ENCODE results near the gene ENOX1.

ENOX1 gene

DNA sequence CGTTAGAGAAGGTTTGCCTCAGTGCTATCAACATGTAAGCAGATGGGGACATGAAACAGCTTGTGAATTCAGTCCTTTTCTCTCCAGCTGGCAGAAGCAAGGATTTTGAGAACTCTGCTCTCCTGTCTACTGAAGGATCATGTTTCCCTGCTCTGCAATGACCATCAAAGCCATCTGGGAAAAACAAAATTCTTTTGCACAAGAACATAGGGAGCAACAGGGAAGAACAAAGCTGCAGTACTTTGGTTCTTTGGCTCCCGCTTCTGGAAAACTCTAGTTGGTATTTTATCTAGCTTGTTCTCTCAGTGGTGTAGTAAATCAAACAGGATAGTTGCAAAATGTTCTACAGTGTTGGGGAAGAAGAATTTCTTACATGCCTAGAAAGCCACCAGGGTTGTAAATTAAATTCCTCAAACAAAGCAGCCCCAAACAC is 270.4 kb downstream of the ENOX1 start:
- H3K27ac ChIP-seq (ENCODE audit: low read length, poor library complexity, severe bottlenecking) = no peak overlapping the region
- 16% methylated on average over 2 of the region's 2 CpGs for WGBS
- H3K14ac ChIP-seq (ENCODE audit: low read length in 2 of 2) = no peak overlapping the region
- no peak overlapping the region for H3K4me3 ChIP-seq (ENCODE audit: insufficient read depth in 1 of 2, low read depth in 1 of 2, low read length in 2 of 2)
- peak overlapping the region; percentile 13 for H4K8ac ChIP-seq (ENCODE audit: low read length)
- H4K91ac ChIP-seq (ENCODE audit: low read length) = no peak overlapping the region
- no peaks in the 10 kb centered on the region for H3K36me3 ChIP-seq (ENCODE audit: control insufficient read depth in 1 of 2, insufficient read depth in 2 of 2, low read depth in 1 of 2, low read length in 2 of 2)
- H3K79me1 ChIP-seq (replicated peaks; ENCODE audit: low read length, poor library complexity, severe bottlenecking) = no peaks in the 10 kb centered on the region
- H2BK120ac ChIP-seq (ENCODE audit: low read depth, low read length) = no peak overlapping the region
- H2AFZ ChIP-seq (ENCODE audit: low read depth, low read length) = no peak overlapping the region
- no peak overlapping the region for H2AK5ac ChIP-seq (ENCODE audit: low read length, severe bottlenecking)
- DNase-seq = peak; percentile 86
- H3K27me3 ChIP-seq (ENCODE audit: control insufficient read depth in 1 of 2, insufficient read depth in 1 of 2, low read length in 2 of 2) = no peaks in the 10 kb centered on the region
- no peak overlapping the region for H3K4me2 ChIP-seq (ENCODE audit: low read length, poor library complexity, severe bottlenecking)
- peak overlapping the region in 1 of 2 experiments; percentile 24 for H2BK12ac ChIP-seq (ENCODE audit: low read length in 2 of 2)
- no peak overlapping the region for H3K4ac ChIP-seq (ENCODE audit: low read depth in 1 of 2, low read length in 2 of 2)
- H3K9ac ChIP-seq (ENCODE audit: low read length) = no peak overlapping the region
- no peaks in the 10 kb centered on the region for H3K9me3 ChIP-seq (ENCODE audit: control insufficient read depth, low read length)
- peak overlapping the region in 1 of 2 experiments; percentile 81 for H3K18ac ChIP-seq (ENCODE audit: low read depth in 1 of 2, low read length in 2 of 2)
- no peaks in the 10 kb centered on the region for H3K4me1 ChIP-seq (ENCODE audit: control insufficient read depth, insufficient read depth, low read depth, low read length)
- H3K23ac ChIP-seq (ENCODE audit: low read length in 2 of 2) = no peak overlapping the region
- H2BK5ac ChIP-seq (ENCODE audit: low read depth, low read length, poor library complexity, severe bottlenecking) = no peak overlapping the region
- H2BK15ac ChIP-seq (ENCODE audit: low read depth, poor library complexity, severe bottlenecking) = no peak overlapping the region

DNA sequence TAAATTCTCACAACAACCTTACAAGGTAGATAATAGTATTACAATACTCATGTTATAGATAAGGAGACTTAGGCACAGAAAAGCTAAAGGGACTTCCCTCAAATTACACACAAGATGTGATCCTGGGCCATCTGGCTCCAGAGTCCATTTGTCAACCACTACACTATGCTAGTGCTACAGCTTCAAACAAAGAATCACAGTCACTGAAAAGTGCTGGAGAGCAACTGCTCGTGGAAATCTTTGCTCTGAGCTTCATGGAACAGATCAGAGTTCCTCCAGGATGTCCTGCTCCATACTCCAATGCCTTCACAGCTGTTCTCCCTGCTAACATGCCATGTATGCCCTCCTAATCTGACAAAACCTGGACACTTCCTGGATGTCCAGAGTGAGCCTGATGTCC is 271.2 kb downstream of the ENOX1 start:
- peak overlapping the region; percentile 0 for H2BK120ac ChIP-seq (ENCODE audit: low read depth, low read length)
- peak overlapping the region; percentile 13 to 60 for H3K4ac ChIP-seq (ENCODE audit: low read depth in 1 of 2, low read length in 2 of 2)
- H2BK15ac ChIP-seq (ENCODE audit: low read depth, poor library complexity, severe bottlenecking) = no peak overlapping the region
- H3K14ac ChIP-seq (ENCODE audit: low read length in 2 of 2) = no peak overlapping the region
- H3K27me3 ChIP-seq (ENCODE audit: control insufficient read depth in 1 of 2, insufficient read depth in 1 of 2, low read length in 2 of 2) = no peaks in the 10 kb centered on the region
- H3K79me1 ChIP-seq (replicated peaks; ENCODE audit: low read length, poor library complexity, severe bottlenecking) = no peaks in the 10 kb centered on the region
- H3K9ac ChIP-seq (ENCODE audit: low read length) = no peak overlapping the region
- H3K4me2 ChIP-seq (ENCODE audit: low read length, poor library complexity, severe bottlenecking) = no peak overlapping the region
- no peak overlapping the region for H4K91ac ChIP-seq (ENCODE audit: low read length)
- peak overlapping the region in 1 of 2 experiments; percentile 70 for H3K23ac ChIP-seq (ENCODE audit: low read length in 2 of 2)
- no peaks in the 10 kb centered on the region for H3K4me1 ChIP-seq (ENCODE audit: control insufficient read depth, insufficient read depth, low read depth, low read length)
- H2AK5ac ChIP-seq (ENCODE audit: low read length, severe bottlenecking) = no peak overlapping the region
- WGBS = 68% methylated on average over 1 of the region's 1 CpG
- peak; percentile 31 for DNase-seq
- no peak overlapping the region for H3K4me3 ChIP-seq (ENCODE audit: insufficient read depth in 1 of 2, low read depth in 1 of 2, low read length in 2 of 2)
- H2BK12ac ChIP-seq (ENCODE audit: low read length in 2 of 2) = peak overlapping the region; percentile 69 to 88
- H2AFZ ChIP-seq (ENCODE audit: low read depth, low read length) = no peak overlapping the region
- H3K36me3 ChIP-seq (ENCODE audit: control insufficient read depth in 1 of 2, insufficient read depth in 2 of 2, low read depth in 1 of 2, low read length in 2 of 2) = no peaks in the 10 kb centered on the region
- no peaks in the 10 kb centered on the region for H3K9me3 ChIP-seq (ENCODE audit: control insufficient read depth, low read length)
- H3K18ac ChIP-seq (ENCODE audit: low read depth in 1 of 2, low read length in 2 of 2) = peak overlapping the region; percentile 69 to 80
- H3K27ac ChIP-seq (ENCODE audit: low read length, poor library complexity, severe bottlenecking) = no peak overlapping the region
- no peak overlapping the region for H4K8ac ChIP-seq (ENCODE audit: low read length)
- H2BK5ac ChIP-seq (ENCODE audit: low read depth, low read length, poor library complexity, severe bottlenecking) = no peak overlapping the region

DNA sequence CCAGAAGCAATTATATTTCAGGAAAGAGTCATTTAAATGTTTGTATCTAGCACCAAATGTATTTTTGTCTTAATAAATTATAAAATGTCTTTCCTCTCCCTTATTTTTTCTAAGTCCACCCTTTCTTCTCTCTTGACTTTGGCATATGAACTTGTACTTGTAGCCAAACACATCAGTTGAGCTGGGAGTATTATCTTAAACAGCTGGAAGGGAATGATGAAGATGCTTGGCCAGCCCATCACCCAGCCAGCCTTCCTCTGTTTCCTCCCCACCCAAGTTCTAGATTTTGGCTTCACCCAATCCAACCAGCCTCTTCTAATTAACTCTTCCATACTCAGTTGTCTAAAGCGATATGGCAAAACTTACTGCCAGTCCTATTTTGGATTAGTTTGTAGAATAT is 272.5 kb downstream of the ENOX1 start:
- no peak for DNase-seq
- Histone ChIP-seq H3K18ac (ENCODE audit: low read depth in 1 of 2, low read length in 2 of 2) (no peak overlapping the region), H3K9ac (ENCODE audit: low read length) (no peak overlapping the region), H3K36me3 (ENCODE audit: control insufficient read depth in 1 of 2, insufficient read depth in 2 of 2, low read depth in 1 of 2, low read length in 2 of 2) (no peaks in the 10 kb centered on the region), H2AFZ (ENCODE audit: low read depth, low read length) (no peak overlapping the region), H2BK120ac (ENCODE audit: low read depth, low read length) (no peak overlapping the region), H3K4me1 (ENCODE audit: control insufficient read depth, insufficient read depth, low read depth, low read length) (no peaks in the 10 kb centered on the region), H2BK5ac (ENCODE audit: low read depth, low read length, poor library complexity, severe bottlenecking) (no peak overlapping the region), H3K27me3 (ENCODE audit: control insufficient read depth in 1 of 2, insufficient read depth in 1 of 2, low read length in 2 of 2) (no peaks in the 10 kb centered on the region), H3K27ac (ENCODE audit: low read length, poor library complexity, severe bottlenecking) (no peak overlapping the region), H2BK15ac (ENCODE audit: low read depth, poor library complexity, severe bottlenecking) (no peak overlapping the region), H3K14ac (ENCODE audit: low read length in 2 of 2) (no peak overlapping the region), H4K8ac (ENCODE audit: low read length) (no peak overlapping the region), H3K79me1 (replicated peaks; ENCODE audit: low read length, poor library complexity, severe bottlenecking) (no peaks in the 10 kb centered on the region), H3K4me2 (ENCODE audit: low read length, poor library complexity, severe bottlenecking) (no peak overlapping the region), H3K4ac (ENCODE audit: low read depth in 1 of 2, low read length in 2 of 2) (no peak overlapping the region), H2AK5ac (ENCODE audit: low read length, severe bottlenecking) (no peak overlapping the region), H3K9me3 (ENCODE audit: control insufficient read depth, low read length) (no peaks in the 10 kb centered on the region), H4K91ac (ENCODE audit: low read length) (no peak overlapping the region), H2BK12ac (ENCODE audit: low read length in 2 of 2) (no peak overlapping the region), H3K4me3 (ENCODE audit: insufficient read depth in 1 of 2, low read depth in 1 of 2, low read length in 2 of 2) (no peak overlapping the region), H3K23ac (ENCODE audit: low read length in 2 of 2) (no peak overlapping the region)
- WGBS = no CpG with 5 or more reads among the region's 1 CpG

DNA sequence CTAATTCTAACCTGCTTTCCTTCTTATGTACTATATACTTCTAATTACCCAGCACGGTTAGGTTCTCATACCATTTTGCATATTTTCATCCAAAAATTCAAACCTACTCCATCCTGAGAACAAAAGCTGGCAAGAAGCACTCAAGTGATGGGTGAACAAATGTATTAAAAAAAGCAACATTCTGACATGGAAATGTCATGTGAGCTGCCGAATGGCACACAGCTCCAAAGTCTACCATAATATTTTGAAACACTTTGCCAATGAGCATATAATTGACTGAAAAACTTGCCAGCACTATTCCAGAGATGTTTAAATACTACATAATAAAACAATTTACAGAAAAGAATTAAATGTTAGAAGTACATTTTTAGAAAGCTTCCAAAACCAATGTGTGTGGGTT is 274.6 kb downstream of the ENOX1 start:
- no peak overlapping the region for H3K23ac ChIP-seq (ENCODE audit: low read length in 2 of 2)
- no peak overlapping the region for H3K4ac ChIP-seq (ENCODE audit: low read depth in 1 of 2, low read length in 2 of 2)
- no peak overlapping the region for H3K9ac ChIP-seq (ENCODE audit: low read length)
- H4K8ac ChIP-seq (ENCODE audit: low read length) = no peak overlapping the region
- no peak overlapping the region for H2BK15ac ChIP-seq (ENCODE audit: low read depth, poor library complexity, severe bottlenecking)
- no peaks in the 10 kb centered on the region for H3K27me3 ChIP-seq (ENCODE audit: control insufficient read depth in 1 of 2, insufficient read depth in 1 of 2, low read length in 2 of 2)
- no peak overlapping the region for H4K91ac ChIP-seq (ENCODE audit: low read length)
- no peak overlapping the region for H3K18ac ChIP-seq (ENCODE audit: low read depth in 1 of 2, low read length in 2 of 2)
- no peak overlapping the region for H2BK120ac ChIP-seq (ENCODE audit: low read depth, low read length)
- no peak for DNase-seq
- no peak overlapping the region for H2AK5ac ChIP-seq (ENCODE audit: low read length, severe bottlenecking)
- no peak overlapping the region for H2BK5ac ChIP-seq (ENCODE audit: low read depth, low read length, poor library complexity, severe bottlenecking)
- H3K4me2 ChIP-seq (ENCODE audit: low read length, poor library complexity, severe bottlenecking) = no peak overlapping the region
- H3K9me3 ChIP-seq (ENCODE audit: control insufficient read depth, low read length) = no peaks in the 10 kb centered on the region
- no peak overlapping the region for H3K4me3 ChIP-seq (ENCODE audit: insufficient read depth in 1 of 2, low read depth in 1 of 2, low read length in 2 of 2)
- H2BK12ac ChIP-seq (ENCODE audit: low read length in 2 of 2) = no peak overlapping the region
- H2AFZ ChIP-seq (ENCODE audit: low read depth, low read length) = no peak overlapping the region
- no peaks in the 10 kb centered on the region for H3K36me3 ChIP-seq (ENCODE audit: control insufficient read depth in 1 of 2, insufficient read depth in 2 of 2, low read depth in 1 of 2, low read length in 2 of 2)
- WGBS = 90% methylated on average over 2 of the region's 2 CpGs
- no peaks in the 10 kb centered on the region for H3K79me1 ChIP-seq (replicated peaks; ENCODE audit: low read length, poor library complexity, severe bottlenecking)
- no peaks in the 10 kb centered on the region for H3K4me1 ChIP-seq (ENCODE audit: control insufficient read depth, insufficient read depth, low read depth, low read length)
- no peak overlapping the region for H3K14ac ChIP-seq (ENCODE audit: low read length in 2 of 2)
- no peak overlapping the region for H3K27ac ChIP-seq (ENCODE audit: low read length, poor library complexity, severe bottlenecking)

Measured in mesenchymal stem cell (in vitro differentiated cells and primary cell).